Muscle layer of duodenum (tissue), 2 donors: ENCODE measurements around the gene VWDE.

Source experiments
- H3K27ac ChIP-seq: one replicate; pipeline ENCODE4 v1.7.0; 2013; ENCODE audit warnings: mild to moderate bottlenecking, low read length
- H3K27me3 ChIP-seq: one replicate; pipeline ENCODE4 v1.7.0; 2013; ENCODE audit warnings: low read depth, mild to moderate bottlenecking, control low read depth, low read length
- H3K36me3 ChIP-seq, 2 donors: one replicate each; pipeline ENCODE4 v1.7.0; 2013; ENCODE audit warnings: low read length in 2 of 2, control low read depth in 1 of 2, mild to moderate bottlenecking in 1 of 2; ENCODE audit not compliant: insufficient read depth in 2 of 2, control insufficient read depth in 1 of 2
- H3K4me1 ChIP-seq, 2 donors: one replicate each; pipeline ENCODE4 v1.7.0; 2013; ENCODE audit warnings: low read length in 2 of 2, mild to moderate bottlenecking in 2 of 2, control low read depth in 1 of 2, moderate library complexity in 1 of 2; ENCODE audit not compliant: insufficient read depth in 2 of 2, control insufficient read depth in 1 of 2
- H3K4me3 ChIP-seq, 2 donors: one replicate each; pipeline ENCODE4 v1.7.0; 2013; ENCODE audit warnings: low read length in 2 of 2, low read depth in 1 of 2, mild to moderate bottlenecking in 1 of 2
- H3K9me3 ChIP-seq, 2 donors: one replicate each; pipeline ENCODE4 v1.7.0; 2013; ENCODE audit warnings: low read length in 2 of 2, control low read depth in 1 of 2, mild to moderate bottlenecking in 1 of 2; ENCODE audit not compliant: control insufficient read depth in 1 of 2
- donor health status: healthy.

The VWDE gene

GRCh38 chr7:12373580-12374263, 29.9 kb downstream of the VWDE start:
- H3K4me3 ChIP-seq, result no peak overlapping the region
- H3K27me3 ChIP-seq, result no peaks in the 10 kb centered on the region
- no peak overlapping the region for H3K27ac ChIP-seq
- H3K9me3 ChIP-seq, result no peaks in the 10 kb centered on the region
- H3K36me3 ChIP-seq, result no peaks in the 10 kb centered on the region
- no peaks in the 10 kb centered on the region for H3K4me1 ChIP-seq

DNA sequence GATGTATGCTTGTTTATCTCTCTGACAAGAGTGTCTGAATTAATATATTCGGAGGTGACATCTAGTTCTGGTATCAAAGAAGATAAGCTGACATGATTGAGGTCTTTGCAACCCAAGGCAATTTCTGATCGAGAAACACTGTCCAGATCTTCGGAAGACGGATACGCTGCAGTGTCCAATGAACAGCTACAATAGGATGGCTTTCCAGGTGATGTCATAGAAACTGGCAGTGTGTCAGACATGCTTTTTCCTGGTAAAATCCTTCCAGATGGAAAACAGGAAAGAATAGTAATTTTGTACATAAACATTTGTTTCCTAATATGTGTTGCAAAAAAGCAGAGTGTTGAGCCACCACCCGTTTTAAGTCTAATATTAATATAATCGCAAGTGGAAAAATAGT, 33.4 kb downstream of the VWDE start:
- H3K4me1 ChIP-seq, result no peaks in the 10 kb centered on the region
- no peaks in the 10 kb centered on the region for H3K9me3 ChIP-seq
- H3K36me3 ChIP-seq, result no peaks in the 10 kb centered on the region
- H3K4me3 ChIP-seq, result no peak overlapping the region
- no peak overlapping the region for H3K27ac ChIP-seq
- no peaks in the 10 kb centered on the region for H3K27me3 ChIP-seq

DNA sequence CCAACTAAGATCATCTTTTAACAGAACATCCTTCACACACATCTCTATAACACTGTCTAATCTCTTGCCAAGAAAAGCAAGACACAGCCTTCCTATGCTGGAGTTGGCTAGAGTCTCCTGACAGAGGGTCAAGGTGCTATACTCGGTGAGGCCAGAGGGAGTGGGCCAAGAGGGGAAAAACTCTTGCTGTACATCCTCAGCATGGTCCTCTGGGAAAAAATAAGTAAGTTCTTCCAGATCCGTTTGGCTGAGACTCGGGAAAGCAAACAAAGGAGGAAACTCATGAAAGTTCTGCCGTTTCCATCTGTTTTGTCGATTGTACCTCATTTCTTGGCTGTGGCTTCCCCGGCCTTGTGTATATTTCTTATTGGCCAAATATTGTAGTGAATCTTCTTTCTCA, 33.9 kb downstream of the VWDE start:
- Histone ChIP-seq H3K4me1 (no peaks in the 10 kb centered on the region), H3K9me3 (no peaks in the 10 kb centered on the region), H3K27ac (no peak overlapping the region), H3K4me3 (no peak overlapping the region), H3K36me3 (no peaks in the 10 kb centered on the region), H3K27me3 (no peaks in the 10 kb centered on the region)

DNA sequence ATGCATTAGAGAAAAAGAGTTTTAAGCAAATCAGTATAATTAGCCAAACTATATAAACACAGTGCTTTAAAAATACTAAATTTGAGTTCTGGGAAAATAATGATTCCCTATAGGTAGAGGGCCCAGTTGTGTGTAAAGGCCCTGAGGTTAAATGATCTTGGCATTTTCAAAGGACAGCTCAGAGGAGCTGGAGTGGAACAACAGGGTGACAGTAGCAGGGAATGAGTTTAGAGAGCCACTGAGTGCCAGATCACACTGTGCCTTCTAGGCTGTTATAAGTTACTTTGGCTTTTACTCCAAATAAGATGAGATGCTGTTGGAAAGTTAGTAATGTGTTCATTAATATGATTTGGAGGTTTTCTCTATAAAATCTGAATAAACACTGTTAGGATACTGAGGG, 34.6 kb downstream of the VWDE start:
- H3K36me3 ChIP-seq, result no peaks in the 10 kb centered on the region
- no peaks in the 10 kb centered on the region for H3K4me1 ChIP-seq
- no peaks in the 10 kb centered on the region for H3K9me3 ChIP-seq
- H3K4me3 ChIP-seq, result no peak overlapping the region
- no peaks in the 10 kb centered on the region for H3K27me3 ChIP-seq
- no peak overlapping the region for H3K27ac ChIP-seq

DNA sequence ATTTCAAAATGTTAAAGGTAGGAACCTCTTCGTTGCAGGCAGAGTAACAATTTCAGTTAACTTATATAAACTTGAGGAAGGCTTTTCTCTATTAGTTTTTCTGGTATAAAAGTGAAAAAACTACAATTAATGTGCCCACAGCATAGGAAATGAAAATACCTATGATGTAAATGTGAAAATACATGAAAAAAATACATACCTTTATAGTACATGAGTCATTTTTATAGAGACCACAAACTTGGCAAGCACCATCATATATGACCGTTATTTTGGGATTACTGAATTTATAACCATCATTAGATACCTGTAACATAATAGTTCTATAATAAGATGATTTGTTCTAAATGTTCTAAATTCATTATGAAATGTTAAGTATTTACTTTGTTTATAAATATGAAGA, 42.7 kb downstream of the VWDE start:
- Histone ChIP-seq H3K27ac (no peak overlapping the region), H3K27me3 (no peaks in the 10 kb centered on the region), H3K4me1 (no peaks in the 10 kb centered on the region), H3K9me3 (no peaks in the 10 kb centered on the region), H3K36me3 (no peaks in the 10 kb centered on the region), H3K4me3 (no peak overlapping the region)

GRCh38 chr7:12358694-12359093, 45.0 kb downstream of the VWDE start:
- H3K4me1 ChIP-seq, result no peaks in the 10 kb centered on the region
- H3K36me3 ChIP-seq, result no peaks in the 10 kb centered on the region
- no peak overlapping the region for H3K27ac ChIP-seq
- no peak overlapping the region for H3K4me3 ChIP-seq
- no peaks in the 10 kb centered on the region for H3K27me3 ChIP-seq
- H3K9me3 ChIP-seq, result no peaks in the 10 kb centered on the region

GRCh38 chr7:12357508-12357907, 46.2 kb downstream of the VWDE start:
- no peaks in the 10 kb centered on the region for H3K27me3 ChIP-seq
- H3K9me3 ChIP-seq, result no peaks in the 10 kb centered on the region

DNA sequence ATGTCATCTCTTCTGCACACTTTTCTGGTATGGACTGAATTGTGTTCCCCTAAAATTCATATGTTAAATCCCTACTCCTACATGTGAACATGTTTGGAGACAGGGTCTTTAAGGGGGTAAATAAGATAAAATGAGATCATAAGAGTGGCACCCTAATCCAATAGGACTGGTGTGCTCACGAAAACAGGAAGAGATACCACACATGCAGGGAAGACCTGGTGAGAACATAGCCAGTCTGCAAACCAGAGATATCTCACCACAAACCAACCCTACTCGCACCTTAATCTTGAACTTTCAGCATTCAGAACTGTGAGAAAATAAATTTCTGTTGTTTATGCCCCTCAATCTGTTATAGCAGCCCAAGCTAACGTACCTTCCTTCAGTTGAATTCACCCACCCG, 51.8 kb downstream of the VWDE start:
- Histone ChIP-seq H3K9me3 (peaks cover 0 to 4% of the 10 kb centered on the region in 2 donors), H3K27me3 (no peaks in the 10 kb centered on the region), H3K27ac (no peak overlapping the region), H3K36me3 (no peaks in the 10 kb centered on the region), H3K4me3 (no peak overlapping the region), H3K4me1 (no peaks in the 10 kb centered on the region)

More at GRCh38 chr7:12357508-12357907, 46.2 kb downstream of the VWDE start:
- H3K36me3 ChIP-seq, result no peaks in the 10 kb centered on the region
- H3K27ac ChIP-seq, result no peak overlapping the region
- no peaks in the 10 kb centered on the region for H3K4me1 ChIP-seq
- no peak overlapping the region for H3K4me3 ChIP-seq

GRCh38 chr7:12350971-12351370, 52.7 kb downstream of the VWDE start:
- Histone ChIP-seq H3K4me3 (no peak overlapping the region), H3K27ac (no peak overlapping the region), H3K4me1 (no peaks in the 10 kb centered on the region), H3K9me3 (peaks cover 0 to 4% of the 10 kb centered on the region in 2 donors), H3K36me3 (no peaks in the 10 kb centered on the region), H3K27me3 (no peaks in the 10 kb centered on the region)

- Histone ChIP-seq H3K4me1 (no peaks in the 10 kb centered on the region), H3K36me3 (no peaks in the 10 kb centered on the region), H3K27me3 (no peaks in the 10 kb centered on the region), H3K27ac (no peak overlapping the region), H3K4me3 (no peak overlapping the region), H3K9me3 (no peaks in the 10 kb centered on the region)
Observed at GRCh38 chr7:12337095-12337494, 66.6 kb downstream of the VWDE start.

- Histone ChIP-seq H3K4me3 (no peak overlapping the region), H3K9me3 (no peaks in the 10 kb centered on the region), H3K4me1 (no peaks in the 10 kb centered on the region), H3K27me3 (no peaks in the 10 kb centered on the region), H3K27ac (no peak overlapping the region), H3K36me3 (no peaks in the 10 kb centered on the region)
Observed at GRCh38 chr7:12328888-12329770, 74.5 kb downstream of the VWDE start.
